Fibroblast of pulmonary artery (primary cell): ENCODE results near the gene DDX39B.

Experiments used
- DNase-seq: peaks from one replicate; pipeline ENCODE4 v3.0.0-alpha.2; 2010; ENCODE audit warnings: low read depth
- H3K4me3 ChIP-seq: replicated peaks from 2 replicates; pipeline ENCODE4 v1.5.1; 2011; ENCODE audit warnings: low read depth, mild to moderate bottlenecking, control low read depth, low read length, moderate library complexity
- CTCF ChIP-seq: IDR thresholded peaks from 2 replicates; pipeline ENCODE4 v1.5.1; 2011; ENCODE audit warnings: mild to moderate bottlenecking, control low read depth, low read length, inconsistent platforms; ENCODE audit errors: missing control alignments

DDX39B gene

GRCh38 chr6:31579119-31579505, 37.3 kb upstream of the DDX39B start:
- H3K4me3 ChIP-seq: no peak overlapping the region
- no peak for TF ChIP-seq CTCF
- no peak for DNase-seq

GRCh38 chr6:31578184-31579118, 36.6 kb upstream of the DDX39B start:
- H3K4me3 ChIP-seq: no peak overlapping the region
- no peak for DNase-seq
- TF ChIP-seq CTCF: no peak

GRCh38 chr6:31577579-31577966, 35.8 kb upstream of the DDX39B start:
- DNase-seq: no peak
- TF ChIP-seq CTCF: no peak

GRCh38 chr6:31576897-31577578, 35.2 kb upstream of the DDX39B start:
- no peak overlapping the region for H3K4me3 ChIP-seq
- no peak for TF ChIP-seq CTCF
- no peak for DNase-seq

More at GRCh38 chr6:31577579-31577966, 35.8 kb upstream of the DDX39B start:
- H3K4me3 ChIP-seq: no peak overlapping the region

GRCh38 chr6:31575952-31576685, 34.3 kb upstream of the DDX39B start:
- TF ChIP-seq CTCF: no peak
- H3K4me3 ChIP-seq: no peak overlapping the region
- DNase-seq: no peak

- no peak for TF ChIP-seq CTCF
- H3K4me3 ChIP-seq: no peak within 1 kb of the TSS
- DNase-seq: no peak
Observed at GRCh38 chr6:31575335-31575901, 33.6 kb upstream of the DDX39B start, which contains the start of gene TNF. TNF (plus strand) TSS chr6:31575565; CDS start chr6:31575742, 177 bp downstream.
